AG09309 (cell line): ENCODE measurements around the gene FAM98C.

ENCODE experiments used
- DNase-seq: peaks from one replicate; pipeline ENCODE4 v3.0.0-alpha.2; 2010; ENCODE audit warnings: low read depth
- H3K4me3 ChIP-seq: 2 replicates; pipeline ENCODE4 v1.5.1; 2011; ENCODE audit warnings: mild to moderate bottlenecking, low read depth, low read length, moderate library complexity; ENCODE audit not compliant: control insufficient read depth
- TF ChIP-seq, protein P1 (sequence below): IDR thresholded peaks from 2 replicates; pipeline ENCODE4 v1.5.1; 2011; ENCODE audit warnings: mild to moderate bottlenecking, low read depth, low read length, inconsistent platforms; ENCODE audit not compliant: insufficient read depth, control insufficient read depth; ENCODE audit errors: missing control alignments

The FAM98C gene

DNA sequence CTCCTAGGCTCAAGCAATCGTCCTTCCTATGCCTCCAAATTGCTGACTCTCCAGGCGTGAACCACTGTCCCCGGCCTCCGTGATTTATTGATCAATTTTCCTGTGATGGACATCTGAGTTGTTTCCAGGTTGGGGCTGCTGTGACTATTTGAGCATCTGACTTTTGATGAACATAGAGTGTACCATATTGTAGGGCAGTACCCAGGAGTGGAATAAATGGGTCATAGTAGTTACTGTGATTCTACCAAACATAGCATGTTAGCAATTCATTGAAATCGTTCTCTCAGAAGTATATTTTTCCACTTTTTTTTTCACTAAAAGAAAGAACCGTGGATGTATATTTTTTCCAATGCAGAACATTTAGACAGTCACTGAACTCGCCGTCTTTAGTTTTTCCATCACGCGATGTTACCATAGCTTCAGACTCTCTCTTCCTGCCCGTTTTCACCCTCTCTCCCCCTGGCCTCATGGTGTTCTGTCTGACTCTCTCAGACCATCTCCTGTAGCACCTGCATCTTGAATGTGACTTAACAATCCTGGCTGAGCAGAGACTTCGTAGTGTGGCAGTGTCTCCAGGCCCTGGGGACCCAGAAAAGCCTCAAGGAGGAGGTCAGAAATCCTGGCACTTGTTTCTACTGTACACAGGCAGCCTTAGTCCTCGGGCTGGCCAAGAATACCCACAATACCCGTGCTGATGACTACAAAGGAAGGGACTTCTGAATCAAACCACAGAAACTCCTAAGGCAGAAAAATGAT is 26.3 kb downstream of the FAM98C start:
- no peak overlapping the region for H3K4me3 ChIP-seq
- DNase-seq = no peak
- TF ChIP-seq, protein P1, sequence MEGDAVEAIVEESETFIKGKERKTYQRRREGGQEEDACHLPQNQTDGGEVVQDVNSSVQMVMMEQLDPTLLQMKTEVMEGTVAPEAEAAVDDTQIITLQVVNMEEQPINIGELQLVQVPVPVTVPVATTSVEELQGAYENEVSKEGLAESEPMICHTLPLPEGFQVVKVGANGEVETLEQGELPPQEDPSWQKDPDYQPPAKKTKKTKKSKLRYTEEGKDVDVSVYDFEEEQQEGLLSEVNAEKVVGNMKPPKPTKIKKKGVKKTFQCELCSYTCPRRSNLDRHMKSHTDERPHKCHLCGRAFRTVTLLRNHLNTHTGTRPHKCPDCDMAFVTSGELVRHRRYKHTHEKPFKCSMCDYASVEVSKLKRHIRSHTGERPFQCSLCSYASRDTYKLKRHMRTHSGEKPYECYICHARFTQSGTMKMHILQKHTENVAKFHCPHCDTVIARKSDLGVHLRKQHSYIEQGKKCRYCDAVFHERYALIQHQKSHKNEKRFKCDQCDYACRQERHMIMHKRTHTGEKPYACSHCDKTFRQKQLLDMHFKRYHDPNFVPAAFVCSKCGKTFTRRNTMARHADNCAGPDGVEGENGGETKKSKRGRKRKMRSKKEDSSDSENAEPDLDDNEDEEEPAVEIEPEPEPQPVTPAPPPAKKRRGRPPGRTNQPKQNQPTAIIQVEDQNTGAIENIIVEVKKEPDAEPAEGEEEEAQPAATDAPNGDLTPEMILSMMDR = no peak

DNA sequence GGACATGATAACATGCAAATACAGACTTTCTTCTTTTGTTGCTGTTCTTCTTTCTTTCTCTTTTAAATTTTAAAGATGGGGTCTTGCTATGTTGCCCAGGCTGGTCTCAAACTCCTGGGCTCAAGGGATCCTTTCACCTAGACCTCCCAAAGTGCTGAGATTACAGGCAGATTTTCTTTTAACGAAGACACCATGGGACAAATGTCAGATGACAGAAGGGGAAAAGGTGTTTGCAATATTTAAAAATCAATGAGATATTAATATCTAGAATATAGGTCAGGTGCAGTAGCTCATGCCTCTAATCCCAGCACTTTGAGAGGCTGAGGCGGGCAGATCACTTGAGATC is 26.9 kb downstream of the FAM98C start:
- no peak for DNase-seq
- TF ChIP-seq, protein P1 = no peak
- no peak overlapping the region for H3K4me3 ChIP-seq

DNA sequence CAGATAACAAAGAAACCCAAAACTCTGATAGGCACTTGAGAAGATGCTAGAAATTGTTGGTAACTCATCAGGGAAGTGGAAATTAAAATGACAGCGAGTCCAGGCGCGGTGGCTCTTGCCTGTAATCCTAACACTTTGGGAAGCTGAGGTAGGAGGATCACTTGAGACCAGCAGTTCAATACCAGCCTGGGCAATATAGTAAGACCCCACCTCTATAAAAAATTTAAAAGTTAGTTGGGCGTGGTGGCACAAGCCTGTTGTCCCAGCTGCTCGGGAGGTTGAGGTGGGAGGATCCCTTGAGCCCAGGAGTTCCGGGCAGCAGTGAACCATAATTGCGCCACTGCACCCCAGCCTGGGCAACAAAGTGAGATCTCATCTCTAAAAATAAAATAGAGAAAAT is 28.0 kb downstream of the FAM98C start:
- TF ChIP-seq, protein P1 = no peak
- no peak for DNase-seq
- no peak overlapping the region for H3K4me3 ChIP-seq

DNA sequence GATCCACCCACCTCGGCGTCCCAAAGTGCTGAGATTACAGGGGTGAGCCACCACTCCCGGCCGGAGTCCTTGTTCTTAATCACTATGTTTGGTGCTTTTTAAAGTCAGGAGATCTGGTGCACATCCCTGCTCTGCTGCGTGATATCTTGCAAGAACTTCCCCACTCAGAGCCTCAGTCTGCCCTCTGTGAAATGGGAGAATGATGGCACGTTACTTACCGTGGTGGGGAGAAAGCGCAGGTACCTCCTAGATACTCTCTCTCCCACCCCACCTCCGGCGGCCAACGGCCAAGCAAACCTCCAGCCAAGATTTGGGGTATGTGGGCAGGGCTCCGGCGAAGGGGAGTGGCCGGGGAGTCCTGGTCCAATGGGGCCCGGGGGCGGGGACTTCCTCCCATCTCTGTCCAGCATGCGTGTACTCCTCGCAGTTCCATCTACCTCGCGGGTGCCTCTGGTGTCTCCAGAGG is 30.4 kb downstream of the FAM98C start, which contains the start of gene RYR1:
TSS of gene RYR1 (plus strand) at position 424 of the 466 bp plus-strand sequence. CDS start 139 bp downstream, outside the sequence.
- TF ChIP-seq, protein P1 = no peak
- DNase-seq = no peak

DNA sequence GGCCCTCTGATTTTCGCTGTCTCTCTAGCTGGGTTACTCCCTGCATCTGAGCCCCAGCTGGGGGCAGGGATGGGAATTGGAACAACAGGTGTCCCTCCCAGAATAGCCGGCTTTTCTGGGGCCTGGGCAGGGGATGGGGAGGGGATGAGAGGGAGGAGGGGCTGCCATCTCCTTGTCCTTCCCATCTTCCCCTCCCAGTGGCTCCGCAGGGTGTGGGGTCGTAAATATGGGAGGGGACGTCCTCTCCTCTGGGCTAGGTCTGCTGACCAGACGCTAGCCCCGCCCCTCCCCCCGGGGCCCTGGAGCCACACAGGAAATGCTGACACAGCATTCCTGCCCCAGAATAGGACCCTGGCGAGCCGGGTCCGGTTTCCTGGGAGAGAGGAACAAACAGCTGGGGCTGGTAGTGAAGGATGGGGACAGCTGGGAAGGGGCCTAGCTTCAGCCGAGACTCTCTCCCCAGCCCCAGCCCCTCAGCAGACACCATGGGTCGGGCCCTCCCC is 31.7 kb downstream of the FAM98C start:
- no peak for DNase-seq
- TF ChIP-seq, protein P1 = no peak
- H3K4me3 ChIP-seq = no peak overlapping the region

More for the DNA sequence above, 30.4 kb downstream of the FAM98C start, which contains the start of gene RYR1:
- H3K4me3 ChIP-seq = no peak within 1 kb of the TSS

DNA sequence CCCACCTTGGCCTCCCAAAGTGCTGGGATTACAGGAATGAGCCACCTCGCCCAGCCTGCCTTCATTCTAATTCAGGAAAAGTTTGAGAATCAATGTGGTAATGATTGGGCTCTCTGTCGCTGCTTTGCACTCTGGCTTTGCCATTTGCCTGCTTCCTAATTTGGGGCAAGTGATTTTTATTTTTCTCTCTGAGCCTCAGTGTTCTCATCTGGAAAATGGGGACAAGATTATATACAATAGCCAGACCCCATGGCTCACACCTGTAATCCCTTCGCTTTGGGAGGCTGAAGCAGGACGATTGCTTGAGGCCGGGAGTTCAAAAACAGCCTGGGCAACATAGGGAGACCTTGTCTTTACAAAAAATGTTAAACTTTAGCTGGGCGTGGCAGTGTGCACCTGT is 34.4 kb downstream of the FAM98C start:
- no peak overlapping the region for H3K4me3 ChIP-seq
- no peak for DNase-seq
- TF ChIP-seq, protein P1 = no peak
